NB4 (cell line): ENCODE measurements around the gene ENPP6.

Experiments
- CTCF ChIP-seq: IDR thresholded peaks from one replicate; pipeline ENCODE4 v1.5.1; 2012; ENCODE audit warnings: low read depth, low read length
- MAX ChIP-seq: IDR thresholded peaks from 2 replicates; pipeline ENCODE4 v1.6.1; 2011; ENCODE audit warnings: low read depth, low read length
- MYC ChIP-seq: IDR thresholded peaks from 2 replicates; pipeline ENCODE4 v1.6.1; 2011; ENCODE audit warnings: low read depth, low read length
- POLR2A ChIP-seq: IDR thresholded peaks from 2 replicates; pipeline ENCODE4 v1.6.1; 2011; ENCODE audit warnings: mild to moderate bottlenecking; ENCODE audit not compliant: insufficient read length; ENCODE audit errors: extremely low read depth

- TF ChIP-seq CTCF (no peak), POLR2A (no peak), MAX (no peak), MYC (no peak)
Observed at GRCh38 chr4:184099000-184099399, 118.7 kb downstream of the ENPP6 start.
